HG02885 (cell line): ENCODE measurements around the gene STK17B.
A peak's percentile ranks its signal among the peaks of the same experiment; 100 is the strongest.

ENCODE experiments used
- ATAC-seq: cut with Tn5 transposase; IDR thresholded peaks from one replicate; pipeline ENCODE4 v1.9.1; 2021; ENCODE audit warnings: mild to moderate bottlenecking; ENCODE audit not compliant: unreplicated experiment, poor library complexity

Gene STK17B

GRCh38 chr2:196162586-196163175, 8.7 kb downstream of the STK17B start:
- peak; percentile 29 for ATAC-seq

GRCh38 chr2:196160946-196161345, 10.4 kb downstream of the STK17B start:
- no peak for ATAC-seq

GRCh38 chr2:196160101-196160500, 11.3 kb downstream of the STK17B start:
- ATAC-seq, result peak; percentile 76

- no peak for ATAC-seq
Observed at GRCh38 chr2:196159221-196159892, 12.0 kb downstream of the STK17B start.

GRCh38 chr2:196155575-196155974, 15.8 kb downstream of the STK17B start:
- no peak for ATAC-seq

GRCh38 chr2:196153480-196153879, 17.9 kb downstream of the STK17B start:
- no peak for ATAC-seq

- ATAC-seq, result peak; percentile 53
Observed at GRCh38 chr2:196149948-196150347, 21.4 kb downstream of the STK17B start.

- no peak for ATAC-seq
Observed at GRCh38 chr2:196148736-196149135, 22.6 kb downstream of the STK17B start.

GRCh38 chr2:196145256-196145655, 26.1 kb downstream of the STK17B start:
- ATAC-seq, result no peak

- no peak for ATAC-seq
Observed at GRCh38 chr2:196144513-196145126, 26.8 kb downstream of the STK17B start.

- ATAC-seq, result no peak
Observed at GRCh38 chr2:196143730-196144131, 27.6 kb downstream of the STK17B start.

- ATAC-seq, result no peak
Observed at GRCh38 chr2:196142825-196143224, 28.6 kb downstream of the STK17B start.

- ATAC-seq, result no peak
Observed at GRCh38 chr2:196140213-196140612, 31.2 kb downstream of the STK17B start.

- no peak for ATAC-seq
Observed at GRCh38 chr2:196137271-196137670, 34.1 kb downstream of the STK17B start.

GRCh38 chr2:196136151-196136550, 35.2 kb downstream of the STK17B start:
- no peak for ATAC-seq

GRCh38 chr2:196131949-196132925, 39.1 kb downstream of the STK17B start:
- ATAC-seq, result no peak

- ATAC-seq, result no peak
Observed at GRCh38 chr2:196131384-196131937, 39.9 kb downstream of the STK17B start.

GRCh38 chr2:196130039-196130825, 41.1 kb downstream of the STK17B start:
- no peak for ATAC-seq

GRCh38 chr2:196128749-196129148, 42.6 kb downstream of the STK17B start:
- ATAC-seq, result no peak

GRCh38 chr2:196125596-196125995, 45.8 kb downstream of the STK17B start:
- ATAC-seq, result no peak
